T-helper 1 cell treated with Interleukin-12 subunit alpha and Interleukin-12 subunit beta and Interleukin-4 antibody, amounts not matched to agents 30 ng/mL and 1 ng/mL, for 36 hours (primary cell): ENCODE data around the gene ANKRD11. TPM values are rescaled to one million over a fixed set of nuclear protein-coding genes. Genes with fewer than 3 reads are reported as not detected.
"Not testable (repeated sequence)": the region's sequence is repeated elsewhere in the genome, so short reads cannot be mapped to it uniquely, and the experiment has no call there.

Experiments used
- intact Hi-C: fragments of 100-400 bp; cut with micrococcal nuclease; formaldehyde crosslinking; loops from one replicate; pipeline ENCODE4 v1.15.1; 2024
- total RNA-seq: library from RNA; stranded (reverse); gene quantifications from 2 replicates; pipeline ENCODE4 v1.2.3, GENCODE V29; 2022

The ANKRD11 gene
- total RNA-seq, 1 donor from 2014 or later, result 192 TPM

DNA sequence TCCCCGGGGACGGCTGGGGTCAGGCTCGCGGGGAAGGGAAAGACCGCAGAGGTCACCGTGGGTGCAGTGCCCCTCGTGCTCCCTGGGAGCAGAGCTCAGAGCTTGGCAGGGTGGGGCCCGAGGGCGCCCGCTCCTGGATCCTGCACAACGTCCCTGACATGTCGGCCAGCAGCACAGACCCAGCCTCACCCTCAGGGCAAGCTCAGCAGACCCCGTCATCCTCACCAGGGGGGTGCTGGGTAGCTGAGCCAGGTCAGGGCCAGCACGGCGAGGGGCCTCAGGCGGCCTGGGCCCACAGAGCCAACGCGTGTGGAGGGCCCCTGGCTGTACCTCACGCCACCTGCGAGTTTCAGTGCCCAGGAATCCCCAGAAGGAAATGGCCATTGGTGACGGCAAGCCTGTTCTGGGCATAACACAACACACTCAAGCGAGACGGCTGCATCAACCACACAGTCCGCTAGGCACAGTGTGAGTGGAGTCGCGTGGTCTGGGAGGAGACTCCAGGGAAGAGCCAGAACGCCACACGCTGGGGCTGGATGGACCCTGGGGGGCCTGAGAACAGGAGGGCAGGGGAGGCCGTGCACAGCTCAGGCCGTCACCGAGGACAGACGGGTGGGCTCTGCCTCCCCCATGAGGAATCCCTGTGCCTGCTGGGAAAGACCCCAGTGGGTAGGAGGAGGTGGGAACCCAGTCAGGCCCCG lies 212.6 kb downstream of the ANKRD11 start:
- intact Hi-C loops, result no loop called here

DNA sequence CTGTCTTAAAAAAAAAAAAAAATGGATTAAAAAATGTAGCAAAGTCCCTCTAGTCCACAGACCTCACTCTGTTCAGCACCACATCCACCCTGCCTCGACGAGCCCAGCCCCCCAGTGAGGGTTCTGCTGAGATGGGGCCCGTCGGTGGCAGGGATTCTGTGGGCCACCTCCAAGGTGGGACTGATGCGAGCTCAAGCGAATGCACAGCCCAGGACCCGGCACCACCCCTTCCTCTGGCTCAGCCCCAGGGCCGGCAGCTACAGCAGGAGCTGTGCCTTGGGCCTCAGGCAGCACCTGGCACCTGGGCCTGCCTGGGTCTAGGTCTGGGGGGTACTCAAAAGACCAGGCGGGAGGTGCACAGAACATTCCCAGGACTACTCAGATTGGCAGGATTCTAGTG lies 213.3 kb downstream of the ANKRD11 start:
- intact Hi-C loops, result no loop called here

DNA sequence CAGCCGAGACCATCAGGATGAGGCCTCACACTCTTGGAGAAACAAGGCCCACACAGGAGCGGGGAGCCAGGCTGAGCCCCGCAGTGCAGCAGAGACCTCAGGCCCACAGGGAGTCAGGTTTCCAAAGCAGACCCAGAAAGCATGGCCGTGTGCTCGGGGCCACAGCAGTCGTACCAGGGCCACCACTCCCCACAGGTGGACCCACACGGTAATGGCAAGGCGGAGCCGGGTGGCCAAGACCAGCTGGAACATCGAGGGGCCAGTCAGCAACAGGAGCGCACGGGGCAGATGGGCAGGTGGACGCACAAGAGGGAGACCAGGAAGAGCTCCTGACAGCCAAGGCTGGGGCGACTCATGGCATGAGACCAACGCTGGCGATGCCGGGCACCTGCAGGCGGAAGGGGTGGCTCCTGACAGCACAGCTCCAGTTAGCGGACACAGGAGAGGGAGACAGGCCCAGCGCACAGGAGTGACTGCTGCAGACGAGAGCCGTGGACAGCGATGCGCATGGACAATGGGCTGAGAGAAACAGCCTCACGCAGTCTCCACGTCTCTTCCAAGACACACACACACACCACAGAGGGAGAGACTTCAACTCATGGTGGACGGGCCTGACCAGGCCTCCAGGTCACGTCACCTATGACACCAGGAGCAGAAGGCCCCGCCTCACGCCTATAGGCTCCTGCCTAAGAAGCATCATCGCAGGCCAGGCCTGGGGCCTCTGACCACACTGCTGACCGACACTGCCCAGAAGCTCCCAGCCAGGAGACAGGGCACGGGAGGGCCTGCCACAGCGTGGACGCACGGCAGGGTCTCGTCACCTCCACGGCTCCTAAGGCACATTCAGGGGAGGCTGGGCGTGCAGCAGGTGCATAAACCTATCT lies 214.3 kb downstream of the ANKRD11 start:
- intact Hi-C loops, result no loop called here

DNA sequence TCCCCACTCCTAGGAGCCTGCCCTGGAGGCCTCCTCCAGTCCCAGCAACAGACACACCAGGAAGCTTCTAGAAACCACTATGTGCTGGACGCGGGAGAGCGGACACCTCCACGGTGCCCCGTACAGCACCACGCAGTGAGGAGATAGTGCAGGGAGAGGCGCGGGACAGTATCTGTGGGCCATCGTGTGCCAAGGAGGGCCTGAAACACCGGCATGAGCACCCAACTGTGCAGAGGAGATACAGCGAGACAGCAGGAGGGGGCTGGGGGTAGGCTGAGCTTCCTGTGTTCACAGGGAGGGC lies 215.1 kb downstream of the ANKRD11 start:
- intact Hi-C loops, result no loop called here

DNA sequence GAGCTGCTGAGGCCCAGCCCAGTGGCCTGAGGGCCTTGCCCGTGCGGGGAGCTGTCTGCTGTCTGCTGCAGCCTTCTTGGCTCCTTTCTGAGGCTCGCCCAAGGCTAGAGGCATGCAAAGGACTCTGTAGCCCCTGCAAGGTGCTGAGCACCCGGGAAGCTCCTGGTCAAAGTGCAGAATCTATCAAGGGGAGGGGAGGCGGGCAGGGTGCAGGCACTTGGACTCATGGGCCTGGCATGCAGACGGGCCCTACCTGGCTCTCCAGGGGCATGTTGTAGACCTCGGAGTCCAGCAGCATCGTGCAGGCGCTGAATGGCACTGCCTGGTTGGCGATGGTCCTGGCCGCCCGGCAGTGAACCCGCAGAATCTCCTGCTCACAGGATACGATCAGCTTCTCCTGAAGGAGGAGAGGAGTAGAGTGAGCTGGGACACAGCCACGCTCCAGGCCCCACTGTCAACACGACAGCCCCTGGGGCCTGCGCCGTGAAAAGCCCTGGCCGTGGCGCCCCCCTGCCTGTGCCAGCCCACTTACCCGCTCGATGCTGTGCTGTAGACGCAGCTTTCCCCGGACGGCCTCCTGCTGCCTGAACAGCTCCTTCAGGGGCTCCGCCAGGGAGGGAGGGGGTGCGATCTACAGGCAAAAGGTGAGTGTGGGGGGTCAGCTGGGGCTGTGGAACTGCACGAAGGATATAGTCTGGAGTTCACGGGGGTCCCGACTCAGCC lies 215.6 kb downstream of the ANKRD11 start:
- intact Hi-C loops, result no loop called here

DNA sequence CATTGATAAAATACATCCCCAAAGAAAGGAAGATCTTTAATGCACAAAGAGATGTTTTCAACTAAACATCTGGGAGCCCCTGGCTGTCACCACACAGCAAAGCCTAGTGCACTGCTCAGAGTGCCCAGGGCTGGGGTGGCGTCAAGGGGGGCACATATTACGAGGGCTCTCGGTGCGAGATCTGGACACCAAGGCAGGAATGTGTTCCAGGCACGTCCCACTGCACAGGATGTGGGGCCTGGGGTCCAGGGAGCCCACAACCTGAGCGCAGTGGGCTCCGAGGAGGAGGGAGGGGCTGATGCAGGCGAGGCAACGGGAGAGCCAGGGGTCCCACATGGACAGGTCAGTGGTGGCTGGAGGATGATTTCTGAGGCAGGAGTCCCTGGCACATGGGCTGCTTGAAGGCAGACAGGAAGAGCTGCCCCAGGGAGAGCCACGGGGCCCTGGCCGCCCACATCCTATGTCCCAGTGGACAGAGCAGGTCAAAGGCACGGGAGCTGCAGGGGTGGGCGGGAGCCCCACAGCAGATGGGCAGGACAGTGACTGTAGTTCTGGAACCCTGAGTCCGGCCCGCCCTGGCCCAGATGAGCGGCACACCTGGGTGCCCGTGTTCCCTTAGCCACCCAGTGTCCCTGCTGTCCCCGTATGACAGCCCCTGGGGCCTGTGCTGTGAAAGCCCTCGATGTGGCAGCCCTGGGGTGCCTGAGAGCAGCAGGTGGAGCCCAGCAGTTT lies 216.5 kb downstream of the ANKRD11 start:
- intact Hi-C loops, result no loop called here

DNA sequence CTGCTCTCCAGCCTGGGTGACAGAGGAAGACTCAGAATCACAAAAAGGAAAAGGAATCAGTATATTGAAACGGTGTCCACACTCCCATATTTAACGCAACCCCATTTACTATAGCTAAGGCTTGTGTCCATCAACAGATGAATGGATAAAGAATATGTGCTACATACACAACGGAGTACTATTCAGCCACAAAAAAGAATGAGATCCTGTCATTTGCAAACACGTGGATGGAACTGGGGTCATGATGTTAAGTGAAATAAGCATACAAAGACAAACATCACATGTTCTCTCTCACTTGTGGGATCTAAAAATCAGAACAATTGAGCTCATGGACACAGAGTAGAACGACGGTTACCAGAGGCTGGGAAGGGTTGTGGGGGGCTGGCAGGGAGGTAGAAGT lies 217.7 kb downstream of the ANKRD11 start:
- intact Hi-C loops, result no loop called here

DNA sequence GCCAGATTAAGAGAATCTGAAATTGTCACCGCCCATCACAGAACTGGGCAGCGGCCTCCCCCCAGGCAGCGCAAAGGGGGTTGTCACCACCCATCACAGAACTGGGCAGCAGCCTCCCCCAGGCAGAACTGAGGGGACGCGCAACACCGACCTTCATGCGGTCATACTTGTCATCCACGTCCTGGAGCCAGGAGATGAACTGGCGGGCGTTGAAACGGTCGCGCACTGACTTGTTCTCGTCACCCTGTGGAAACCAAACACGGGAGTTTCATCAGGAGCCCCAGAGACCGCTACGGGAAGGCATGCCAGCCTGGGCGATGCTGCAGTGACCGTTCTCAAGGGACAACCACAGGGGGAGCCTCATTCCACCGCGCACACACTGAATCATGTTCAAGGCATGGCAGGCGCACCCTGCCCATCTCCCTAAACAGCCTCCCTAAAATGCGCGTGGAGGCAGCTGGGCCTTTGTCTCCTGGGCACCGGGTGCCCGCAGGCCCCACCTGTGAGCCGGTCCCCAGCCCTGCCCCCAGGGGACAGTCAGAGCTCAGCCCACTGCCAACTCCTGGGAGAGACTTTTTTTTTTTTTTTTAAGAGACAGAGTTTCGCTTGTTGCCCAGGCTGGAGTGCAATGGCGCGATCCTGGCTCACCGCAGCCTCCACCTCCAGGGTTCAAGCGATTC lies 219.6 kb downstream of the ANKRD11 start:
- intact Hi-C loops, result no loop called here

DNA sequence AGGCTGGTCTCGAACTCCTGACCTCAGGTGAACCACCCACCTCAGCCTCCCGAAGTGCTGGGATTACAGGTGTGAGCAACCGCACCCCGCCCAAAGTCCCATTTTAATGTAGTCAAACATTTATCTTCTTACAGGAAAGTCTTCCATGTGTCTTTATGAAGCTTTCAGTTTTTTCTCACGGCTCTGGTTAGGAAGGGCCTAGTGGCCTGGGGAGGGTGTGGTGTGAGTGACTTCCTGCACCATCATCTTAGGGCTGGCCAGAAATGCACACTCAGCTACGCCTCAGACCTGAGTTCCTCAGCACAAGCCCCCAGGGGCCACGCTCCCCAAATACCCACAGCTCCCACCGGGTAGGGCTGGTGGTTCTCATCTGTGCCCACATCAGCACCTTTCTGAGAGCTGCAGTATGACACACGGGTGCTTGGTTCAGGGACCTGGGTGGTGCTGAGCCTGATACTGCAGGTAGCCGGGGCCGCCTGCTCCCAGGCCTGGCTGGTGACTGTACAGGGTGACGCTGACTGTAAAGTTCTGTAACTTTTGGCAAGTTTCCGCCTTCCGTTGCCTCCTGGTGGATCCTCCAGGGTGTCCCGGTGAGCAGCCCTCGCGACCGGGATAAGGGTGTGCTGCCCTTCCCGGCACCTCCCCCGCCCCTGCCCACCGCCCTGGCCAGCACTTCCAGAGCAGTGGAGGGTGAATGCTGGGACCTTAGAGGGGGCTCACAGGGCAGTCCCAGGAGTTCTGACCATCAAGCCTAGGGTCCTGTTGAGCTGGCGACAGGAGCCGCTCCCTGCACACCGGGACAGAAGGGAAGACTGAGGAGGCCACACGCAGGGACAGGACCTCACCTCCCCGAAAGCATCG lies 220.3 kb downstream of the ANKRD11 start:
- intact Hi-C loops, result no loop called here

DNA sequence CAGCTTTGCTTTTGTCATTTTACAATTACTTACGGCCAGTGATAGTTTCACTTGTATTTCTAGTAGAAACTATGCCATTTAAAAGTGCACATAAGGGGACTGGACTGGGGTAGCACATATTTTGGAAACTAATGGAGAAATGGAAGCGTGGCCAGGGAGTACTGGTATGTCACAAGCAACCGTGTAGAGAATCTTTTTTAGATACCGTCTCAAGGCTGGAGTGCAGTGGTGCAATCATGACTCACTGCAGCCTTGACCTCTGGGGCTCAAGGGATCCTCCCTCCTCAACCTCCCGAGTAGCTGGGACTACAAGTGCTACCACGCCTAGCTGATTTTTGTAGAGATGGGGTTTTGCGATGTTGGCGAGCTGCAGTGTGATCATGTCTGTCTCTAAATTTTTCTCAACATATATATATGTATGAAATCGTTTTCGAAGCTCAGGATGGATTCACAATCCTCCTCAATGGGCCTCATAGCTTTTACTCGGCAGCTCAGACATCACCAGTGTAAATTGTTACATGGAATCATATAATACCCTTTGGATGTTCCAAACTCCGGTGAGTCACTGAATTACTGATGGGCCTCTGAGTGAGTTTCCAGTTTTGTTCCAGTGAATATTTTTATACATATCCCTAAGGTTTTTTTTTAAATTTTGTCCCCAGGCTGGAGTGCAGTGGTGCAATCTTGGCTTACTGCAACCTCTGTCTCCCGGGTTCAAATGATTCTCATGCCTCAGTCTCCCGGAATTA lies 221.2 kb downstream of the ANKRD11 start:
- intact Hi-C loops, result no loop called here

DNA sequence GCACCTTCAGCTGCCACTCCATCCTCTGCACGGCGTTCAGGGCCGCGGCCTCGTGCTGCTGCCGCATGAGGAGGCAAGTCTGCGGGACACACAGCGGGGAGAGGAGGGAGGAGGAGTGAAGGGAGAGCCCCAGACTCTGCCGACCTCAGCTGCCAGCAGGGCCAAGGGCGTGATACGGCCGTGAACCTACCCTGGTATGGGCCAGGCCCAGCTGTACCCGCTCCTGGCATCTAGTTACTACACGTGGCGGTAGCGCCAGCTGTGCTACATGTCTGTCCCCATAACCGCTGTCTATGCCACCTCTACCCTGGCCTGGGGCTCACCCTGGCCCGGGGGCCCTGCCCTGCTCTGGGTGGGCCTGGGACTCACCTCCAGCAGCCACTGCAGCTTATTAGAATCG lies 221.8 kb downstream of the ANKRD11 start:
- intact Hi-C loops, result no loop called here

DNA sequence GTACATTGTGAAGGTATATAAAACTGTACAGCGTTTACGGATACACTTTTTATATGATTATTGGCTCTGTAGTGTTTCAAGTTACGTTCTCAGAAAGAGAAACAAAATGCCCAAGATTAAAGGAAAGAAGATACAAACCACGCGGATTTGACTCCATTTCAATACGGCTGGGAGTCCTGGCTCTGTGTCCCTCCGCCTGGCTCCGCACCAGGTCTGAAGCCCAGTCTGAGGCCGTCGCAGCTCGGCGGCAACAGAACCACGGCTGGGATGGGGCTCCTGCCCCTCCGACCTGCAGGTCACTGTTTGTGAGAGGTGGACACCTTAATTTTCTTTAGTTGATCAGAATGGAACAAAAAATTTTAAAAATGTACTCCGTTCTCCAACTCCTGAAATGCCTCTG lies 222.6 kb downstream of the ANKRD11 start:
- intact Hi-C loops, result not testable (repeated sequence)

DNA sequence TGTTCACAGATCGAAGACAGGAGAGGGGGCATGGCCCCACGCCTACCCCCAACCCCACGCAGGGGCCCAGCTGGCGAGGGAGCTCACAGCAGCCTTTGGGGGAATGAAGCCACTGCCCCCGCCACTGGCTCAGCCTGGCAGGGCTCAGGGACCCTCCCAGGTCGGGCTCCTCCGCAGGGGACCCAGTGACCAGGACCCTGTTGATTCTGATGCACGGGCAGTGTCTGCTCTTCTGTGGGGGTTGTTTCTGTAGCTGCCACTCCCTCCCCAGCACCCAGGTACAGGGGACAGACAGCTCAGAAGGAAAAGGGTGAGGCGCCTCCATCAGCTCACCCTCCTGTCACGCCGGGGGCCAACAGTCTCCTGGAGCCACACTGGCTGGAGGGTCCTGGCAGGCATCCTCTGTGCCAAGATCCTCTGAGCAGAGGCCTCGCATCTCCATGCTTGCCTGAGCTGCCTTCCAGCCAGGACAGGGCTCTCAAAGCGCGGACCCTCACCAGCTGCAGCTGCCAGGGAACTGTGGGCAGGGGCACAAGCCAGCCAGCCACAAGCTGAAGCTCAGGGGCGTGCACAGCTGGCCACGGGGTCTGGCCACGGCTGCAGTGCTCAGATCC lies 223.7 kb downstream of the ANKRD11 start:
- intact Hi-C loops, result no loop called here

DNA sequence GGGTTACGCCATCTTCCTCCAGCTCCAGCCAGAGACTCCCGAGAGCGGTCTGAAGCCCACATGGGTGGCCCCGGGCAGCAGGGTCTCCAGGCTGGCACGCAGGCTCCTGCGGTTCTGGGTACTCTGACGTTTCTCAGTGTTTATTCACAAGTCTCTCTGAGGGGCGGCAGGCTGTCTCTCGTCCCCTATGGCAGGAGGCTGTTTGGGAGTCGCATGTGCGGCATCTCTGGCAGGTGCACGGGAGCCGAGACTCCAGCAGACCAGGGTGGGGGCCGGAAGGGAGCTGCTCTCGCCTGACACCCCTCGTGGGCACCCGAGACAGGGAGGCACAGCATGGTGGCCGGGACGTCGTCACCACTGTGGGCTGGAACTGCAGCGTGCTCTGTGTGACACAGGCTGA lies 224.7 kb downstream of the ANKRD11 start:
- intact Hi-C loops, result no loop called here

DNA sequence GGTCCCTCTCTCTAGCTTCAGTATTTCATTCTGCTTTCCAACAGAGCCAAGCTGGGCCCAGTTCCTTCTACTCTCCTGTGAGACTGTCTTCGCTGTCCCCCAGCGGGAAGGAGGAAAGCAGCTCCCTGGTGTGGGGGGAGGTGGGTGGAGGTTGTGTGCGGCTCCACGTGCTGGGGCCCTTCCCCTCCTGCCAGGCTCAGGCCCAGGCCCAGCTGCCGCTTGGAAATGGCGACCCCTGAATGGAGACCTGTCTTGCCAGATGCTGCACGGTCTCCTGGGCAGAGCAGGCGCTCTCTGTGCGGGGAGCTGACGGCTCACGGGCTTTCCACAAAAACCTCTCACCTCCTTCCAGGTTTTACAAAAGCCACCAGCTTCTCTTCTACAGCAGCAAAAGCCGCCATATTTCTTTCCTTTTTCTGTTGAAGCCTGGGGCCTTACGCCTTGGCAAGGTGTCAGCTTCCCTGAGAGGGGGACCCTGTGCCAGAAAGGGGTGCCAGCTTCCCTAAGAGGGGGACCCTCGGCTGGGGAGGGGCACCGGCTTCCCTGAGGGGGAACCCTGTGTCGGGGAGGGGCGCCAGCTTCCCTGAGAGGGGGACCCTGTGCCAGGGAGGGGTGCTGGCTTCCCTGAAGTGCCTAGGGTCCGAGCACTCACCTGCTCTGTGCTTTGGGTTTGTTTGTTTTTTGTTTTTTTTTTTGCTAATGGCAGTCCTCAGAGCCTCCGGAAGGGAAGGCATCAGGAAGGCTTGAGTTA lies 225.4 kb downstream of the ANKRD11 start:
- intact Hi-C loops, result no loop called here

DNA sequence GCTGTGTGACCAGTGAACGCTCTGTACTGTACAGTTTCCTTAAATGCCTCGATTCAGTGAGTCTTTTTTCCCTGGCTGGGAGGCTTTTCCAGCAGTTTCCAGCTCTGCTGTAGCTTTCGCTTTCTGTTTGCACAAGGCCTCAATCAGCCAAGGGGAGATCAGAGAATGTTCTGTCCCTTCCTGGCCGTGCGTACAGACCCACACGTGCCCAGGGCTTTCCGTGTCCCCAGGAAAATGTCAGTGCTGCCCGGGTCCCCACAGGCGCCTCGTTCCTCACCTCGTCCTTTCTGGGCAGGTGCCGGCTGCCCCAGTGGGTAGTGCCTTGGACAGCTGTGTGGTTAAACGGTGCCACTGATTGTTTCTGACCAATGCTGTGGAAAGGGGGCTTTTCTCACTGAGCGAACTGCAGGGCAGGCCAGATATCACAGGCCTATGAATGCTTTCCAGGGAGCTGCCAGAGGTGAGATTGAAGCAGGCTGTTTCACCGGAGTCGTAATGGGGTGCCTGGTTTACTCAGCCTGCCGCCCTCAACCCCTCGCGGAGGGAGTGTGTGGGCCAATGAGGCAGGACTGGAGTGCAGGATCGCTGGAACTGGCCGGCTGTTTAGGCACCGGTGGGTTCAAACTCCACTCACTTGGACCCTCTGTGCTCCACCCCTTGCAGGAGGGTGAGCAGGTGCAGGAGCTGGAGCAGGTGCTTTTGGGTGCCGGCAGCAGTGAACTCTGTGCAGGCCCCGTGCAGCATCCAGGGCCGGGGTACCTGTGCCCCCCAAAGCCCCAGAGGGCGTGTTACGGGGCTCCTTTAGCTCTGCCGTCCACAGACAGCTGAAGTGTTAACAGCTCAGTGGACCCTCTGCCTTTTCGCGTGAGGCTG lies 228.4 kb downstream of the ANKRD11 start:
- intact Hi-C loops, result no loop called here

DNA sequence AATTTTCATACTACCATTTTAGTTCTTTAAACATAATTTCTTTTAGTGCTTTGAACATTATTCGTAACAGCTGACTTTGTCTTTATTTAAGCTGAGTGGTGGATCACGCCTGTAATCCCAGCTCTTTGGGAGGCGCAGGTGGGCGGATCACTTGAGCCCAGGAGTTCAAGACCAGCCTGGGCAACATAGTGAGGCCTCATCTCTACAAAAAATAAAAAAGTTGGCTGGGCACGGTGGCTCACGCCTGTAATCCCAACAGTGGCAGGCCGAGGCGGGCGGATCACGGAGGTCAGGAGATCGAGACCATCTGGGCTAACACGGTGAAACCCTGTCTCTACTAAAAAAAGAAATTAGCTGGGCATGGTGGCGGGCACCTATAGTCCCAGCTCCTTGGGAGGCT lies 230.5 kb downstream of the ANKRD11 start:
- intact Hi-C loops, result not testable (repeated sequence)
